Keratinocyte (primary cell): Measurements from ENCODE around the gene CXXC5. TPM values are rescaled to one million over a fixed set of nuclear protein-coding genes. Genes with fewer than 3 reads are reported as not detected.

Source experiments
- DNase-seq: peaks from one replicate; pipeline ENCODE4 v3.0.0-alpha.2; 2011; ENCODE audit warnings: low read depth, missing footprints, low spot score
- FAIRE-seq: peaks from 2 replicates; lab custom pipeline; 2011; peaks lifted over from hg19 to GRCh38; lab: Jason Lieb, UNC
- H2AFZ ChIP-seq: 2 replicates; pipeline ENCODE4 v1.6.0; 2012; ENCODE audit warnings: low read length, control low read depth, inconsistent platforms; ENCODE audit not compliant: control insufficient read depth
- H3K27ac ChIP-seq: 2 replicates; pipeline ENCODE4 v1.5.1; 2011; ENCODE audit warnings: low read length; ENCODE audit not compliant: control insufficient read depth, insufficient read depth
- H3K27me3 ChIP-seq: 3 replicates; pipeline ENCODE4 v1.6.0; 2011; ENCODE audit warnings: low read length; ENCODE audit not compliant: control insufficient read depth, insufficient read depth; ENCODE audit errors: extremely low read depth
- H3K36me3 ChIP-seq, 2 experiments: 2 replicates in 1 of 2; 3 replicates in 1 of 2; pipeline ENCODE4 v1.5.1; 2011; ENCODE audit warnings: low read length in 2 of 2, mild to moderate bottlenecking in 1 of 2; ENCODE audit not compliant: control insufficient read depth in 2 of 2, insufficient read depth in 2 of 2; ENCODE audit errors: extremely low read depth in 1 of 2
- H3K4me1 ChIP-seq: 3 replicates; pipeline ENCODE4 v1.5.1; 2011; ENCODE audit warnings: low read length; ENCODE audit not compliant: control insufficient read depth, insufficient read depth; ENCODE audit errors: extremely low read depth
- H3K4me2 ChIP-seq: 3 replicates; pipeline ENCODE4 v1.6.0; 2011; ENCODE audit warnings: low read depth, low read length; ENCODE audit not compliant: control insufficient read depth, insufficient read depth; ENCODE audit errors: extremely low read depth
- H3K4me3 ChIP-seq, 3 experiments: fragments of 200-600 bp in 1 of 3; sonication (generic) in 1 of 3; 2 replicates in 2 of 3; 3 replicates in 1 of 3; pipeline ENCODE4 v1.5.1; 2011 to 2016; ENCODE audit warnings: low read length in 3 of 3, mild to moderate bottlenecking in 3 of 3, control low read depth in 2 of 3, inconsistent platforms in 1 of 3, low read depth in 1 of 3, mixed read lengths in 1 of 3, mixed run types in 1 of 3, moderate library complexity in 1 of 3; ENCODE audit not compliant: control insufficient read depth in 2 of 3, insufficient read depth in 2 of 3; ENCODE audit errors: extremely low read depth in 1 of 3
- H3K79me2 ChIP-seq: 2 replicates; pipeline ENCODE4 v1.6.0; 2012; ENCODE audit warnings: low read length; ENCODE audit not compliant: control insufficient read depth, insufficient read depth
- H3K9ac ChIP-seq: 3 replicates; pipeline ENCODE4 v1.6.0; 2011; ENCODE audit warnings: low read length; ENCODE audit not compliant: control insufficient read depth, insufficient read depth; ENCODE audit errors: extremely low read depth
- H3K9me1 ChIP-seq: 3 replicates; pipeline ENCODE4 v1.6.0; 2011; ENCODE audit warnings: low read length; ENCODE audit not compliant: control insufficient read depth, insufficient read depth; ENCODE audit errors: extremely low read depth
- H3K9me3 ChIP-seq: 2 replicates; pipeline ENCODE4 v1.5.1; 2012; ENCODE audit warnings: low read depth, low read length; ENCODE audit not compliant: control insufficient read depth
- H4K20me1 ChIP-seq: 3 replicates; pipeline ENCODE4 v1.6.0; 2011; ENCODE audit warnings: low read length; ENCODE audit not compliant: control insufficient read depth, insufficient read depth; ENCODE audit errors: extremely low read depth
- CTCF ChIP-seq, 3 experiments: IDR thresholded peaks in 1 of 3; conservative IDR thresholded peaks in 1 of 3; optimal IDR thresholded peaks in 1 of 3; 2 replicates in 2 of 3; 3 replicates in 1 of 3; pipeline versions ENCODE3 to v1.5.1; 2011; ENCODE audit warnings: low read length in 3 of 3, mild to moderate bottlenecking in 3 of 3, moderate library complexity in 2 of 3, control low read depth in 1 of 3, inconsistent platforms in 1 of 3; ENCODE audit not compliant: insufficient read depth in 2 of 3; ENCODE audit errors: extremely low read depth in 1 of 3
- EZH2 ChIP-seq: IDR thresholded peaks from one replicate; pipeline ENCODE4 v1.6.1; 2012; ENCODE audit warnings: inconsistent platforms, mild to moderate bottlenecking, low read length, moderate library complexity
- dilution Hi-C: fragments of 300-500 bp; cut with MboI; formaldehyde crosslinking; loops from one replicate; pipeline ENCODE4 v1.7.0; 2020; ENCODE audit warnings: low sequenced_read_pairs; ENCODE audit not compliant: extremely low pct_ligation_motif_present
- polyA plus RNA-seq, 5 experiments: library from polyadenylated mRNA; depleted of rRNA in 3 of 5; stranded (reverse) in 3 of 5; stranded (forward) in 1 of 5; unstranded in 1 of 5; fragments of >200 nt; gene quantifications; 1 replicate in 1 of 5; 2 replicates in 3 of 5; 3 replicates in 1 of 5; pipeline versions ENCODE4 v1.2.1 to v1.2.3, GENCODE V29; 2011 to 2012; ENCODE audit warnings: missing spikeins in 2 of 5, low read depth in 1 of 5, low replicate concordance in 1 of 5

The CXXC5 gene
- polyA plus RNA-seq, 1 donor (not counting 4 experiments of a cell fraction or from before 2014, with no cell fraction given) = 1.0 TPM

DNA sequence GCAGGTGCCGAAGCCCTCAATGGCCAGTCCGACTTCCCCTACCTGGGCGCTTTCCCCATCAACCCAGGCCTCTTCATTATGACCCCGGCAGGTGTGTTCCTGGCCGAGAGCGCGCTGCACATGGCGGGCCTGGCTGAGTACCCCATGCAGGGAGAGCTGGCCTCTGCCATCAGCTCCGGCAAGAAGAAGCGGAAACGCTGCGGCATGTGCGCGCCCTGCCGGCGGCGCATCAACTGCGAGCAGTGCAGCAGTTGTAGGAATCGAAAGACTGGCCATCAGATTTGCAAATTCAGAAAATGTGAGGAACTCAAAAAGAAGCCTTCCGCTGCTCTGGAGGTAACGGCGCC, 32.9 kb downstream of the CXXC5 start:
- Histone ChIP-seq H3K79me2 (no peaks in the 10 kb centered on the region), H2AFZ (no peak overlapping the region), H3K4me1 (no peaks in the 10 kb centered on the region), H3K27ac (no peak overlapping the region), H3K4me2 (no peak overlapping the region), H4K20me1 (no peaks in the 10 kb centered on the region), H3K9me3 (no peaks in the 10 kb centered on the region), H3K4me3 (no peak overlapping the region), H3K9me1 (no peaks in the 10 kb centered on the region), H3K9ac (no peak overlapping the region), H3K36me3 (no peaks in the 10 kb centered on the region), H3K27me3 (peaks cover 17% of the 10 kb centered on the region)
- DNase-seq (no peak), FAIRE-seq (no peak)
- dilution Hi-C loops = no loop called here
- TF ChIP-seq EZH2 = no peak
- TF ChIP-seq CTCF (optimal IDR thresholded peaks at IDR 0.05 in 1 of 3, IDR thresholded peaks at IDR 0.05 in 1 of 3, conservative IDR thresholded peaks at IDR 0.05 in 1 of 3; ENCODE audit: extremely low read depth in 1 of 3, insufficient read depth in 2 of 3, low read length in 3 of 3) = no peak

DNA sequence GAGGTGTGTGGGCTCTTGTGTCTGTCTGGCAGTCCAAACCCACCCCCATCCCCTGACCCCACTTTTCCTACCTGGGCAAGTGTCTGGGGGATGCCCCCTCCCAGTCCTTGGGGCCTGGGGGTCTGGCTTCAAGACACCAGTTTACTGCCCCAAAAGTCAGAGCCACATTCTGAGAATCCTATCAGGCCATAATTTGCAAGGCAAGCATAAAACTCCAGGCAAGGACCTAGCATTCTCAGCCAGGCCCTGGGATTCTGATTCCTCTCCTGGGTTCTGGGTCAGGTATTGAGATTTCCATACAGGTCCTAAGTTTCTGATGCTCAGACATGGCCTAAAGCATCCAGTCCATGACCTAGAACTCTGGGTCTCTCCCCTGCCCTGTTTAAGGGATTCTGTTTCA, 33.3 kb downstream of the CXXC5 start:
- Histone ChIP-seq H3K4me3 (no peak overlapping the region), H3K79me2 (no peaks in the 10 kb centered on the region), H3K27me3 (peaks cover 16% of the 10 kb centered on the region), H3K9me1 (no peaks in the 10 kb centered on the region), H2AFZ (no peak overlapping the region), H3K4me1 (no peaks in the 10 kb centered on the region), H4K20me1 (no peaks in the 10 kb centered on the region), H3K36me3 (no peaks in the 10 kb centered on the region), H3K9me3 (no peaks in the 10 kb centered on the region), H3K9ac (no peak overlapping the region), H3K27ac (no peak overlapping the region), H3K4me2 (no peak overlapping the region)
- TF ChIP-seq EZH2 = no peak
- TF ChIP-seq CTCF (optimal IDR thresholded peaks at IDR 0.05 in 1 of 3, IDR thresholded peaks at IDR 0.05 in 1 of 3, conservative IDR thresholded peaks at IDR 0.05 in 1 of 3; ENCODE audit: extremely low read depth in 1 of 3, insufficient read depth in 2 of 3, low read length in 3 of 3) = no peak
- DNase-seq (no peak), FAIRE-seq (no peak)
- dilution Hi-C loops = no loop called here
